ENCODE results near the gene OMG.
A peak's percentile ranks its signal among the peaks of the same experiment; 100 is the strongest.
"Not testable (repeated sequence)": the region's sequence is repeated elsewhere in the genome, so short reads cannot be mapped to it uniquely, and the experiment has no call there.

The OMG gene

DNA sequence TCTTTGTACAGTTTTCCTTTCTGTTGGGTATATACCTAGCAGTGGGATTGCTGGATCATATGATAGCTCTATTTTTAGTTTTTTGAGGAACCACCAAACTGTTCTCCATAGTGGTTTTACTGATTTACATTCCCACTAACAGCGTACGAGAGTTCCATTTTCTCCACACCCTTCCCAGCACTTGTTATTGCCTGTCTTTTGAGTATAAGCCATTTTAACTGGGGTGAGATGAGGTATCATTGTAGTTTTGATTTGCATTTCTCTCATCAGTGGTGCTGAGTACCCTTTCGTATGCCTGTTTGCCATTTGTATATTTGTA is 17.7 kb upstream of the OMG start:
- H3K4me1 ChIP-seq (ENCODE audit: control insufficient read depth, insufficient read depth, low read length), result peaks cover 5% of the 10 kb centered on the region; the same call in 1 of the 2 replicates
- no peak overlapping the region for H3K27ac ChIP-seq (ENCODE audit: extremely low read depth, low read depth, low read length)
- CTCF ChIA-PET, result no interaction called here
- no peaks in the 10 kb centered on the region; a peak in 1 of 3 replicates for H3K36me3 ChIP-seq (ENCODE audit: control insufficient read depth in 2 of 2, insufficient read depth in 1 of 2, low read length in 2 of 2)
- TF ChIP-seq ZSCAN16 (tag by site-specific recombination; IDR thresholded peaks at IDR 0.05) (no peak), YY1 (tag by site-specific recombination; IDR thresholded peaks at IDR 0.05) (no peak), SP2 (tag by site-specific recombination; IDR thresholded peaks at IDR 0.05) (no peak)
- TF ChIP-seq, protein P1, sequence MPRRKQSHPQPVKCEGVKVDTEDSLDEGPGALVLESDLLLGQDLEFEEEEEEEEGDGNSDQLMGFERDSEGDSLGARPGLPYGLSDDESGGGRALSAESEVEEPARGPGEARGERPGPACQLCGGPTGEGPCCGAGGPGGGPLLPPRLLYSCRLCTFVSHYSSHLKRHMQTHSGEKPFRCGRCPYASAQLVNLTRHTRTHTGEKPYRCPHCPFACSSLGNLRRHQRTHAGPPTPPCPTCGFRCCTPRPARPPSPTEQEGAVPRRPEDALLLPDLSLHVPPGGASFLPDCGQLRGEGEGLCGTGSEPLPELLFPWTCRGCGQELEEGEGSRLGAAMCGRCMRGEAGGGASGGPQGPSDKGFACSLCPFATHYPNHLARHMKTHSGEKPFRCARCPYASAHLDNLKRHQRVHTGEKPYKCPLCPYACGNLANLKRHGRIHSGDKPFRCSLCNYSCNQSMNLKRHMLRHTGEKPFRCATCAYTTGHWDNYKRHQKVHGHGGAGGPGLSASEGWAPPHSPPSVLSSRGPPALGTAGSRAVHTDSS (tag by site-specific recombination; IDR thresholded peaks at IDR 0.05), result no peak
- TF ChIP-seq, protein P2, sequence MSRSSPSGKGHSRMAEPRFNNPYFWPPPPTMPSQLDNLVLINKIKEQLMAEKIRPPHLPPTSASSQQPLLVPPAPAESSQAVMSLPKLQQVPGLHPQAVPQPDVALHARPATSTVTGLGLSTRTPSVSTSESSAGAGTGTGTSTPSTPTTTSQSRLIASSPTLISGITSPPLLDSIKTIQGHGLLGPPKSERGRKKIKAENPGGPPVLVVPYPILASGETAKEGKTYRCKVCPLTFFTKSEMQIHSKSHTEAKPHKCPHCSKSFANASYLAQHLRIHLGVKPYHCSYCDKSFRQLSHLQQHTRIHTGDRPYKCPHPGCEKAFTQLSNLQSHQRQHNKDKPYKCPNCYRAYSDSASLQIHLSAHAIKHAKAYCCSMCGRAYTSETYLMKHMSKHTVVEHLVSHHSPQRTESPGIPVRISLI (tag by site-specific recombination; IDR thresholded peaks at IDR 0.05), result no peak
- H3K4me3 ChIP-seq (ENCODE audit: low read depth, low read length), result no peak overlapping the region
- POLR2A ChIA-PET, result no interaction called here
- no peaks in the 10 kb centered on the region for H3K9me3 ChIP-seq (ENCODE audit: control insufficient read depth, insufficient read depth, low read depth, low read length)

- H3K4me3 ChIP-seq (ENCODE audit: low read depth, low read length), result no peak within 1 kb of the TSS
- H3K9me3 ChIP-seq (ENCODE audit: control insufficient read depth, insufficient read depth, low read depth, low read length), result no peaks in the 10 kb centered on the region
- POLR2A ChIA-PET, result no interaction called here
- no peak for TF ChIP-seq MZF1 (tag by site-specific recombination; IDR thresholded peaks at IDR 0.05; ENCODE audit: borderline replicate concordance)
- peak; percentile 73 for TF ChIP-seq ZNF146 (tag by site-specific recombination; IDR thresholded peaks at IDR 0.05)
- no peak for TF ChIP-seq ZNF354C (tag by site-specific recombination; IDR thresholded peaks at IDR 0.05; ENCODE audit: borderline replicate concordance, low read depth)
- TF ChIP-seq ZNF785 (tag by site-specific recombination; IDR thresholded peaks at IDR 0.05), result no peak
- no peaks in the 10 kb centered on the region; a peak in 1 of 3 replicates for H3K36me3 ChIP-seq (ENCODE audit: control insufficient read depth in 2 of 2, insufficient read depth in 1 of 2, low read length in 2 of 2)
- H3K27ac ChIP-seq (ENCODE audit: extremely low read depth, low read depth, low read length), result no peak within 1 kb of the TSS
- peaks cover 5% of the 10 kb centered on the region; the same call in 1 of the 2 replicates for H3K4me1 ChIP-seq (ENCODE audit: control insufficient read depth, insufficient read depth, low read length)
- CTCF ChIA-PET, result no interaction called here
Observed at GRCh38 chr17:31313982-31314781, 17.1 kb upstream of the OMG start, which contains the start of gene EVI2B. Gene EVI2B, minus strand, starts transcription at chr17:31314054. Its CDS starts 8,445 bp downstream, at chr17:31305609.

DNA sequence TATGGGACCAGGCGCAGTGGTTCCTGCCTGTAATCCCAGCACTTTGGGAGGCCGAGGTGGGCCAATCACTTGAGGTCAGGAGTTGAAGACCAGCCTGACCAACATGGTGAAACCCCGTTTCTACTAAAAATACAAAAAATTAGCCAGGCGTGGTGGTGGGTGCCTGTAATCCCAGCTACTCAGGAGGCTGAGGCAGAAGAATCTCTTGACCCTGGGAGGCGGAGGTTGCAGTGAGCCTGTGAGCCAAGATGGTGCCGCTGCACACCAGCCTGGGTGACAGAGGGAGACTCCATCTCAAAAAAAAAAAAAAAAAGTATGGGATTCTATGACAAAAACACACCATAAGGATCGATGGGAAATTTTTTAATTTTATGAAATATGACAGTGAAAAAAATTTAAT is 15.2 kb upstream of the OMG start:
- CTCF ChIA-PET, result interaction anchor here (1.0 kb wide), 1 partner anchor 28 kb away, joined by 3 read pairs; no protein-coding TSS in a partner anchor
- H3K36me3 ChIP-seq (ENCODE audit: control insufficient read depth in 2 of 2, insufficient read depth in 1 of 2, low read length in 2 of 2); H3K27ac ChIP-seq (ENCODE audit: extremely low read depth, low read depth, low read length); H3K4me3 ChIP-seq (ENCODE audit: low read depth, low read length); H3K9me3 ChIP-seq (ENCODE audit: control insufficient read depth, insufficient read depth, low read depth, low read length); H3K4me1 ChIP-seq (ENCODE audit: control insufficient read depth, insufficient read depth, low read length); POLR2A ChIA-PET: not testable (repeated sequence)

DNA sequence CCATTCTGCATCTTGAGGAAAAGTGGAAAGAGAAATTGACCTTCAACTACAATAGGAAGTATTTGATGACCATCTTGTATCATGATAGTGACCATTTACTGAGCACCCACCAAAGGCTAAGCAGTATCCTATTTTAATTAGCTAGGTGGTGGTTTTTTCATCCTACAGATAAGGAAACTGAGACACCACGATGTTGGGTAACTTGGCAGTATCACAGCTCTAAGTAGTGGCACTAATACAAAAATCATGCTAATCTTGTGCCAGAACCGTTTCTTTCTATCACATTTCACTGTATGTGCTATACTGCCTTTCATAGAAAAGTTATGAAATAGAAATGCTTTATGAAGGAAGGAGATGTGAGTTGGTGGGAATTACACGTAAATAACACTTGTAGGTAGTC is 14.5 kb upstream of the OMG start:
- Histone ChIP-seq H3K9me3 (ENCODE audit: control insufficient read depth, insufficient read depth, low read depth, low read length) (no peaks in the 10 kb centered on the region), H3K4me1 (ENCODE audit: control insufficient read depth, insufficient read depth, low read length) (peaks cover 3% of the 10 kb centered on the region; the same call in 1 of the 2 replicates), H3K27ac (ENCODE audit: extremely low read depth, low read depth, low read length) (no peak overlapping the region), H3K4me3 (ENCODE audit: low read depth, low read length) (no peak overlapping the region), H3K36me3 (ENCODE audit: control insufficient read depth in 2 of 2, insufficient read depth in 1 of 2, low read length in 2 of 2) (no peaks in the 10 kb centered on the region; a peak in 1 of 3 replicates)
- no peak for TF ChIP-seq SETDB1 (IDR thresholded peaks at IDR 0.05; ENCODE audit: insufficient read length, low read length)
- TF ChIP-seq HOXA7 (CRISPR knock-in tag; IDR thresholded peaks at IDR 0.05; ENCODE audit: borderline replicate concordance), result no peak
- TF ChIP-seq GFI1B (tag by site-specific recombination; IDR thresholded peaks at IDR 0.05), result no peak
- no peak for TF ChIP-seq ZBTB7A (tag by site-specific recombination; IDR thresholded peaks at IDR 0.05; ENCODE audit: low read depth)
- no peak for TF ChIP-seq MZF1 (tag by site-specific recombination; IDR thresholded peaks at IDR 0.05; ENCODE audit: borderline replicate concordance)
- TF ChIP-seq, protein P3, sequence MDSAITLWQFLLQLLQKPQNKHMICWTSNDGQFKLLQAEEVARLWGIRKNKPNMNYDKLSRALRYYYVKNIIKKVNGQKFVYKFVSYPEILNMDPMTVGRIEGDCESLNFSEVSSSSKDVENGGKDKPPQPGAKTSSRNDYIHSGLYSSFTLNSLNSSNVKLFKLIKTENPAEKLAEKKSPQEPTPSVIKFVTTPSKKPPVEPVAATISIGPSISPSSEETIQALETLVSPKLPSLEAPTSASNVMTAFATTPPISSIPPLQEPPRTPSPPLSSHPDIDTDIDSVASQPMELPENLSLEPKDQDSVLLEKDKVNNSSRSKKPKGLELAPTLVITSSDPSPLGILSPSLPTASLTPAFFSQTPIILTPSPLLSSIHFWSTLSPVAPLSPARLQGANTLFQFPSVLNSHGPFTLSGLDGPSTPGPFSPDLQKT (IDR thresholded peaks at IDR 0.05; ENCODE audit: borderline replicate concordance, low read depth, low read length), result no peak
- TF ChIP-seq ZNF707 (tag by site-specific recombination; IDR thresholded peaks at IDR 0.05), result no peak
- TF ChIP-seq YY2 (tag by site-specific recombination; IDR thresholded peaks at IDR 0.05), result no peak
- TF ChIP-seq ZNF335 (tag by site-specific recombination; conservative IDR thresholded peaks at IDR 0.05), result no peak
- TF ChIP-seq ZNF843 (tag by site-specific recombination; IDR thresholded peaks at IDR 0.05), result no peak
- TF ChIP-seq SALL2 (tag by site-specific recombination; IDR thresholded peaks at IDR 0.05; ENCODE audit: borderline replicate concordance), result no peak
- no peak for TF ChIP-seq IKZF3 (tag by site-specific recombination; IDR thresholded peaks at IDR 0.05)
- ChIA-PET POLR2A (no interaction called here), CTCF (interaction anchor here (1.0 kb wide), 1 partner anchor 29 kb away, joined by 3 read pairs; no protein-coding TSS in a partner anchor)

Data from HEK293 (cell line).